Activated CD4-positive, alpha-beta T cell treated with anti-CD3 and anti-CD28 coated beads, Interleukin-2, amount 50 U/mL, for 1 hour (primary cell): Measurements from ENCODE around the gene MIGA2.
"Not testable (repeated sequence)": the region's sequence is repeated elsewhere in the genome, so short reads cannot be mapped to it uniquely, and the experiment has no call there.

ENCODE experiments used
- DNase-seq: peaks from one replicate; pipeline ENCODE4 v3.0.0-alpha.2; 2020

MIGA2 gene

GRCh38 chr9:129102791-129103594 is 66.6 kb downstream of the MIGA2 start:
- no peak for DNase-seq

- DNase-seq = no peak
These were observed 67.2 kb downstream of the MIGA2 start for GRCh38 chr9:129103595-129103965.

- no peak for DNase-seq
These were observed 67.6 kb downstream of the MIGA2 start for GRCh38 chr9:129104051-129104450.

DNA sequence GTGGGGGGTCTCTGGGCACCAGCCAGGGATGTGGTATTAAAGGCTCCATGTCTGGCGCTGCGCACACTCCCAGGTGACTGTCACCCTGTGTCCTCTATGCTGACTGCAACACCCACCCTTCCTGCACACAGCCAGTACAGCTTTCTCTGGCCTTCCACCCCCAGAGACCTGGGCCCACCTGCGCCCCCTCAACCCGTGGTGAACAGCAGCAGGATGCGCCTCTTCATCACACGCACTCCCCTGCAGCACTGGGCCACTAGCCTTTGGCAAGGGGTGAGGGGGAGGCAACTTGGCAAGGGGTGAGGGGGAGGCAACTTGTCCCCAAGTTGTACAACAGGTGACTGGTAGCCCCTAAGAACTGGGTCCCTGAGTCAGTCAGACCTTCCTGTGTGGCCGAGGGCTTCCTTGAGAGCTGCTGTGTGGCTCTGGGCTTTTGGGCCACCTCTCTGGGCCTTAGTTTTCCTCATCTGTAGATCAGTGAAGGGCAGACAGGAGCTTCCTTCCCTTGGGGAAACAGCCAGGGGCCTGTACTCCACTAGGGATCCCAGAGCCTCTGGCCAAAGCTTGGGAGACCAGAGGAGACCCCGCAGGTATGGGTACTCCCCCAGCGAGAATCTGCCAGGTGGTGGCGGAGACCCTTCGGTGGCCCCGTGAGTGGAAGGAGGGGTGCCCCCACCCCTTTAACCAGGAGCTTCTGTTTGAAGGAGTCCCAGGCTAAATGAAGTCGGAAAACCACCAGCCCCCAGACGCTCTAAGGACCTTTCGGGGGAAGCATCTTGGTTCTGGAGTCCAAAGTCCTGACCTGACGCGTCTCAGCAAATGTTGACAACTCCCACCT is 69.7 kb downstream of the MIGA2 start:
- DNase-seq = no peak

DNA sequence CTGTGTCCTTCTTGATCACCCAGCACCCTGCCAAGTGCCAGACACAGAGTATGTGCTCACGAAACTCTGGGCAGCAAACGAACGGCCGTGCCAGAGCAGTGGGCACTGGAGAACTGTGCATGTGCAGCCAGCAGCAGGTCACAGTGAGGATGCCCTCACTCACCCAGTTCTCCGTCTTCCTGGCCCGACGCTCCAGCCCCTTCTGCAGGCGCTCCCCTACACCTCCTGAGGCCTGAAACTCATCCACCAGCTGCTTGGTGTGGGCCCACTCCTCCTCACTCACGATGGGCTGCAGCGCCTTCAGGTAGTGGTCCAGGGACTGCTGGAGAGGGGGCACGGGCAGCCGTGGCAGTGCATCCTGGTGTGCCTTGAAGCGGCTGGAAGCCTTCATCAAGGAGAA is 71.2 kb downstream of the MIGA2 start:
- no peak for DNase-seq

DNA sequence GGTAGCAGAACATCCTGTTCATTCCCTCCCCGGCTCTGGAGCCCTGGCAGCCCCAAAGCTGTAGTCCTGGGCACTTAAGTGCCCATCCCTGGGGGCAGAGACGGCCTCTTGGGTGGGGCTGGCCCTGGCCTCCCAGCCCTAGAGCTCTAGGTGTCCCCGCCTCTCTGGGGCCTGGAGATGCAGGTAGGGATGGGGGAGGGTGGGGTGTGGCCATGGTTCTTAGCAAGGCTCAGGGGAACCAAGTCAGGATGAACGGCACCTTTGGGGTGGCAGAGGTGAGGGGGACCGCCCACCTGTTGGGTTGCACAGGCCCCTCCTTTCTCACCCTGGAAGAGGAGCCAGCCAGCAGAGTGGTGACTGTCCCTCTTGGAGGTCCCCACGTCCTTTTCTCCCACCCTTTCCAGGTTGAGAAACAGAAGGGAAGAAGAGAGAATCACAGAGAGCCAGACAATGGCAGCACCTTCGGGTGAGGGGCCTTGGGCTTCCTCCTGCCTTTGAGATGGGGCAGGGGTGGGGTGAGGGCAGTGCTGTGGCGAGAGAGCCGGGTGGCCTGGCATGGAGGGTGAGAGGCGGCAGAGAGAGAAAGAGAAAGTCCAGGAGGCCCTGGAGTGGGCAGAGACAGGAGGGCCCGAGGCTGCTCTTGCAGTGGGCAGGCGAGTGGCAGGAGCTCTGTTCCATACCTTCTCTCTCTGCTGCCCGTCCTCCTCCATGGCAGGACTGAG is 71.8 kb downstream of the MIGA2 start:
- no peak for DNase-seq

DNA sequence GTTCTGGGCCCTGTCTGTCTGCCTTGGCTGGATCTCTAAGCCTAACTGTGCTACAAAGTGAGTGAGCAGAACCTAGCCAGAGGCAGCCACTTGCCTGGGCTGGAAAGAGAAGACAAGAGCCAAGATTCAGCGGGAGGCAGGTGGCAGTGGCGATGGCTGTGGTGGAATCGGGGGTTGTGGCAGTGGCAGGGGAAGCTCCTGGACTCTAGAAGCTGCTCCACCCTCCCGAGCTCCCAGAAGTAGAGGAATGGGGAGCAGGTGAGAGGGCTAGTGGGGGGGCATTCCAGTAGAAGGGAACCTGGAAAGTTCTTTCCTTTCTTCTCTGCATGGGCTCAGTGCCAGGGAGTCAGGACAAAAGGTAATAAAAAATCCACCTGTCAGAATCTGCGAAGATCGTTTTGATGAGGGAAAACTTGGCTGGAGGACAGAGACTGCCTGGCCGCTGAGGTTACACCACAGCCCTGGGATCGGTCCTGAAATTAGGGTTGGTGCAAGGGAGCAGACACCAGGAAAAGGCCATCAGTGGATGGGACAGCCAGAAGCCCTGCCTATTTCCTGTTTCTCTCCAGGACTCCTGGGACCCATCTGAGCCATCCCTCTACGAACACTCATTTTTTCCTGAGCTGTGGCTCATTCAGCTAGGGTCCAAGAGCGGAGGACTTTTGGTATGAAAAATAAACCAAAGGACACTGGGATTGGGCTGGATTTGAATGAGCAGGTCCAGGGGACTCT is 72.5 kb downstream of the MIGA2 start:
- no peak for DNase-seq

DNA sequence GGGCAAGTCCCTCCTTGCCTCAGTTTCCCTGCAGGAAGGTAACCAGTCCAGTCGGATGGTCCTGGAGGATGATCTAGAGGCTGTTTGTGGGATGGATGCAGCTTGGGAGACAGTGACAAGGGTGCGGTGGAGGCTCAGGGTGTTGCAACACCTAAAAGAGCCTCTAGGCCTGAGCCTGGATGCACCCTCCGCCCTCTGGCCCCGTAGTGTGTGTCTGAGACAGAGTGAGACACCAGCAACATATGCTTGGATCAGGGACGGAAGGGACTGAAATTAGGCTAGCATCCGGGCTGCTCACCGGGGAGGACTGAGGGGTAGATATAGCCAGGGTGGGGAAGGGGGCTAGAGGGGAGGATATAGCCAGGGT is 73.1 kb downstream of the MIGA2 start:
- DNase-seq = peak; percentile 10

DNA sequence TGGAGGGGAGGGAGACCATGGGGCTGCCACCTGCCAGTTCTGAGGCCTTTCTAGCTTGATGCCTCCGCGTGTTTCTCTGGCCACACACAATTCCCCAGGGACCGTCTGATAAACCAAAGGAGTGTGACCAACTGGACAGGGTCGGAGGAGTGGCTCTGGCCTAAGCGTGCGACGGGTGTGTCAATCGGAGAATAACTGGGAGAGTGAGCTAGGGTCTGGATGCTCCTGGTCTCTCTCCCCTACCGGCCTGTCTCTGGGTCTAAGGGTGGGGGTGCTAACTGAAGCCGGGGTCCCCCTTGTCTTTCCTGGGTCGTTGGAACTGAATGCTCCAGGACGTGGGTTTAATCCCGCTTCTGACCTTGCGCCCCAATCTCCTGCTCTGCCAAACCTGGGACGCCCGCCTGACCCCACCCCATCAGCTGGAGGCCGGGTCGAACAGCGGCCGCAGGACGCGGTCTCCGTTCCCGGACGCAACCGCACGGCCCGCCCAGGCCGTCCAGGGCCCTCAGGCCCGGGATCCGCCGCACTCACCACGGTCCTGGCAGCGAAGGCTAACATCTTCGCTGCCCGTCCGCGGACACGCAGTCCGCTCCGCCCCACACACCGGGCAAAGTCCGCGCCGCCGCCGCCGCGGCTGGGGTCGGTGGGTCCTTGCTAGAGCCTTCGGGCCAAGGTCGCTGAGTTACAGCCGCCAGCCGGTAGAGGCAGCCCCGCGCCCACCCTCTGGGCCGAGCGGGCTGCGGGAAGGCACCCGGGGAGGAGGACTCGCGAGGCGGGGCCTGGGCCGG is 73.7 kb downstream of the MIGA2 start:
- DNase-seq = no peak

- DNase-seq = peak; percentile 97
These were observed 74.5 kb downstream of the MIGA2 start, which contains the start of the genes CRAT and PTPA for GRCh38 chr9:129110740-129111527. Gene CRAT (minus strand): TSS chr9:129110793. CDS start chr9:129110509, 284 bp downstream. Gene PTPA (plus strand): TSS chr9:129111415. CDS start chr9:129111601, 186 bp downstream.

- DNase-seq = peak; percentile 19
These were observed 75.2 kb downstream of the MIGA2 start for GRCh38 chr9:129111528-129112151.

DNA sequence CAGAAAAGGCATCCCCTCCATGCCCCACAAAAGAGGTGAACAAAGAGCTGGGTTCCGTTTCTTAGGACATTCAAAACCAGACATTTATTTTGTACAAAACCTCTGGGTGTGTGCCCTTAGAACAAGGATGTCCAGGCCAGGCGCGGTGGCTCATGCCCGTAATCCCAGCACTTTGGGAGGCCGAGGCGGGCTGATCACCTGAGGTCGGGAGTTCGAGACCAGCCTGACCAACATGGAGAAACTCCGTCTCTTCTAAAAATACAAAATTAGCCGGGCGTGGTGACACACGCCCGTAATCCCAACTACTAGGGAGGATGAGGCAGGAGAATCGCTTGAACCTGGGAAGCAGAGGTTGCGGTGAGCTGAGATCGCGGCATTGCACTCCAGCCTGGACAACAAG is 76.1 kb downstream of the MIGA2 start:
- not testable (repeated sequence) for DNase-seq

GRCh38 chr9:129113645-129114304 is 77.3 kb downstream of the MIGA2 start:
- DNase-seq = no peak

DNA sequence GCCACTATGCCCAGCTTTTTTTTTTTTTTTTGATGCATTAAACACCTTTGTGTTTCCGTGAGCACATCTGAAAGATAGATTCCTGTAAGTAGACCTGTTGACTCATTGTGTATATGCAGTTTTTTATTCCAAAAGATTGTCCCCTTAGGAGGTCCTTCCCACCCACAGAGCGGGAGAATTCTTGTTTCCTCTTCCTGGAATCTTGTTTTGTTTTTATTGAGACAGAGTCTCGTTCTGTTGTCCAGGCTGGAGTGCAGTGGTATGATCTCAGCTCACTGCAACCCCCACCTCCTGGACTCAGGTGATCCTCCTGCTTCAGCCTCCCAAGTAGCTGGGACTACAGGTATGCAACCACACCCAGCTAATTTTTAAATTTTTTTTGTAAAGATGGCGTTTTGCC is 82.4 kb downstream of the MIGA2 start:
- no peak for DNase-seq

DNA sequence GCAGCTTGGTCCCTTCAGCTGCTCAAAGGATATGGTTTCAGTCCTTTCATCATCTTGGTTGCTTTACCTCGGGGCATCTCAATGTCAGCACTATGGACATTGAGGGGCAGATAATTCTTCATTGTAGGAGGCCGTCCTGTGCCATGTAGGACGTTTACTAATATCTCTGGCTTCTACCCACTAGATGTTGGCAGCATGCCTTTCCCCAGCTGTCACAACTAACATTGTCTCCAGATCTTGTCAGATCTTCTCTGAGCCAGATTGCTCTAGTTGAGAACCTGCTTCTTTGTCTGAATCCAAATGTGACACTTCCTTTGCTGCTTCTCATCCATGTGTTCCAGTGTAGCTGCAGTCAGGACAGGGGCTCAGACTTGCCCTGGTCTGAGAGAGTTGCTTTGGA is 85.1 kb downstream of the MIGA2 start:
- DNase-seq = no peak
